Measurements from ENCODE around the gene NAAA. TPM values are rescaled to one million over a fixed set of nuclear protein-coding genes. Genes with fewer than 3 reads are reported as not detected.
A peak's percentile ranks its signal among the peaks of the same experiment; 100 is the strongest.

NAAA gene
- polyA plus RNA-seq (2011; rRNA removed) = 24.3 and 26.0 TPM in 2 replicates
- 8.3 and 13.1 TPM in 2 replicates for polyA minus RNA-seq (2011; rRNA and poly(A)+ RNA removed)

DNA sequence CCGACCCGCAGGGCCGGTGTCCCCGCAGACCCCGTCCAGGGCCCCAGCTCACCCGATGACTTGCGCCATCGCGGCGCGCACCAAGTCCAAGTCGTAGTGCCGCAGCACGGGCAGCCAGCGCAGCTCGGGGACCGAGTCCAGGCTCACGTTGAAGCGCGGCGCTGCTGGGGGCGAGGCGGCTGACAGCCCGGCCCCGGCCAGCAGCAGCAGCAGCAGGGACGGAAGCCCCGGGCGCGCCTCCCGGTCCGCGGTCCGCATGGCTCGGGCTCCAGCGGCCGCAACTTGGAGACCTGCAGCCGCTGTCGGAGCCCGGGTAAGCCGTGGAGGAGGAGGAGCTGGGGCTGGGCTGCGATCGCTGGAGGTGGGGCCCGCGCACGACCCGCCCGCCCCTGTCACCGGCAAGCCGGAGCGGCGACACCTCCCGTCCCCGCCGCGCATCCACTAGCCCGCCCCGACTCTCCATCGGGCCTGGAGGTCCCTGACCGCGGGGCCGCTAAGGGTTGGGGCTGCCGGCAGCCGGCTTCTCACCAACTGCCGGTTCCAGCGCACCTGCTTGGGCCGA, at the start of gene NAAA:
NAAA (minus strand) TSS at position 322 of the 562 bp plus-strand sequence; CDS start at position 258, 64 bp downstream.
- Histone ChIP-seq H3K4me3 (ENCODE audit: low read depth, low read length) (peak within 1 kb of the TSS; percentile 55), H3K36me3 (ENCODE audit: control insufficient read depth, insufficient read depth, low read length) (no peaks in the 10 kb centered on the region), H3K27me3 (ENCODE audit: control insufficient read depth, insufficient read depth, low read length) (no peaks in the 10 kb centered on the region)
- DNase-seq (ENCODE audit: low read depth) = no peak
- TF ChIP-seq CTCF (IDR thresholded peaks at IDR 0.05; ENCODE audit: insufficient read depth, low read depth, low read length) = no peak
- ChIA-PET POLR2A (no interaction called here), CTCF (interaction anchor here (0.6 to 1.3 kb wide), 5 partner anchors 14 to 126 kb away, joined by 3 to 4 read pairs (median 3); partner anchors contain the start of gene SDAD1)

GRCh38 chr4:75989846-75990528, 49.2 kb upstream of the NAAA start:
- TF ChIP-seq CTCF (IDR thresholded peaks at IDR 0.05; ENCODE audit: insufficient read depth, low read depth, low read length) = no peak
- ChIA-PET CTCF (interaction anchor here (1.0 to 3.6 kb wide), 2 partner anchors 49 to 77 kb away, joined by 3 to 11 read pairs; partner anchors contain the start of gene NAAA), POLR2A (no interaction called here)
- DNase-seq (ENCODE audit: low read depth) = no peak
- no peaks in the 10 kb centered on the region; the same call in 1 of the 2 replicates for H3K27me3 ChIP-seq (ENCODE audit: control insufficient read depth, insufficient read depth, low read length)
- H3K36me3 ChIP-seq (ENCODE audit: control insufficient read depth, insufficient read depth, low read length) = no peaks in the 10 kb centered on the region
- peak overlapping the region; percentile 77 for H3K4me3 ChIP-seq (ENCODE audit: low read depth, low read length)

GRCh38 chr4:75985116-75985515, 44.3 kb upstream of the NAAA start:
- no peak overlapping the region for H3K4me3 ChIP-seq (ENCODE audit: low read depth, low read length)
- peak; percentile 39 for DNase-seq (ENCODE audit: low read depth)
- peaks cover 2% of the 10 kb centered on the region; the same call in 1 of the 2 replicates for H3K36me3 ChIP-seq (ENCODE audit: control insufficient read depth, insufficient read depth, low read length)
- no peaks in the 10 kb centered on the region for H3K27me3 ChIP-seq (ENCODE audit: control insufficient read depth, insufficient read depth, low read length)
- no peak for TF ChIP-seq CTCF (IDR thresholded peaks at IDR 0.05; ENCODE audit: insufficient read depth, low read depth, low read length)
- ChIA-PET POLR2A (interaction anchor here (0.6 kb wide), 1 partner anchor 261 kb away, joined by 3 read pairs; the partner anchor contains the start of gene USO1), CTCF (interaction anchor here (1.1 kb wide), 1 partner anchor 11 kb away, joined by 4 read pairs; no protein-coding TSS in a partner anchor)

GRCh38 chr4:75980576-75980975, 39.8 kb upstream of the NAAA start:
- CTCF ChIA-PET = interaction anchor here (0.7 kb wide), 1 partner anchor 51 kb away, joined by 3 read pairs; no protein-coding TSS in a partner anchor
- no peak for DNase-seq (ENCODE audit: low read depth)
- TF ChIP-seq CTCF (IDR thresholded peaks at IDR 0.05; ENCODE audit: insufficient read depth, low read depth, low read length) = no peak
- H3K4me3 ChIP-seq (ENCODE audit: low read depth, low read length) = no peak overlapping the region
- H3K36me3 ChIP-seq (ENCODE audit: control insufficient read depth, insufficient read depth, low read length) = peaks cover 6% of the 10 kb centered on the region
- POLR2A ChIA-PET = no interaction called here
- H3K27me3 ChIP-seq (ENCODE audit: control insufficient read depth, insufficient read depth, low read length) = no peaks in the 10 kb centered on the region

DNA sequence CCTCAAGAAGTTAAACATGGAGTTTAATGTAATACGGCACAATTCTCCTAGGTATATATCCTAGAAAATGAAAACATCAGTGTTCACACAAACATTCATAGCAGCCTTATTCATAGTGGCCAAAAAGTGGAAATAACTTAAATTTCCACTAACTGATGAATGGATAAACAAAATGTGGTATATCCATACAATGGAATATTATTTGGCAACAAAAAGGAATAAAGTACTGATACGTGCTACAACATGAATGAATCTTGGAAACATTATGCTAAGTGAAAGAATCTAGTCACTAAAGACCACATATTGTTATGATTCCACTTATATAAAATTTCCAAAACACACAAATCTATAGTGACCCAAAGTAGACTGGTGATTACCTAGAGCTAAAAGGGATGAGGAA, 35.4 kb upstream of the NAAA start:
- H3K27me3 ChIP-seq (ENCODE audit: control insufficient read depth, insufficient read depth, low read length) = no peaks in the 10 kb centered on the region
- peaks cover 11% of the 10 kb centered on the region for H3K36me3 ChIP-seq (ENCODE audit: control insufficient read depth, insufficient read depth, low read length)
- H3K4me3 ChIP-seq (ENCODE audit: low read depth, low read length) = no peak overlapping the region
- TF ChIP-seq CTCF (IDR thresholded peaks at IDR 0.05; ENCODE audit: insufficient read depth, low read depth, low read length) = no peak
- ChIA-PET CTCF (no interaction called here), POLR2A (no interaction called here)
- no peak for DNase-seq (ENCODE audit: low read depth)

Data from BJ (cell line).